NCI-H1417 (cell line): ENCODE measurements around the gene TTC17.
"Not testable (repeated sequence)": the region's sequence is repeated elsewhere in the genome, so short reads cannot be mapped to it uniquely, and the experiment has no call there.

Experiments used
- DNase-seq, 3 experiments: peaks; one replicate each; lab custom pipeline; 2025; lab: John Stamatoyannopoulos, UW

TTC17 gene, protein sequence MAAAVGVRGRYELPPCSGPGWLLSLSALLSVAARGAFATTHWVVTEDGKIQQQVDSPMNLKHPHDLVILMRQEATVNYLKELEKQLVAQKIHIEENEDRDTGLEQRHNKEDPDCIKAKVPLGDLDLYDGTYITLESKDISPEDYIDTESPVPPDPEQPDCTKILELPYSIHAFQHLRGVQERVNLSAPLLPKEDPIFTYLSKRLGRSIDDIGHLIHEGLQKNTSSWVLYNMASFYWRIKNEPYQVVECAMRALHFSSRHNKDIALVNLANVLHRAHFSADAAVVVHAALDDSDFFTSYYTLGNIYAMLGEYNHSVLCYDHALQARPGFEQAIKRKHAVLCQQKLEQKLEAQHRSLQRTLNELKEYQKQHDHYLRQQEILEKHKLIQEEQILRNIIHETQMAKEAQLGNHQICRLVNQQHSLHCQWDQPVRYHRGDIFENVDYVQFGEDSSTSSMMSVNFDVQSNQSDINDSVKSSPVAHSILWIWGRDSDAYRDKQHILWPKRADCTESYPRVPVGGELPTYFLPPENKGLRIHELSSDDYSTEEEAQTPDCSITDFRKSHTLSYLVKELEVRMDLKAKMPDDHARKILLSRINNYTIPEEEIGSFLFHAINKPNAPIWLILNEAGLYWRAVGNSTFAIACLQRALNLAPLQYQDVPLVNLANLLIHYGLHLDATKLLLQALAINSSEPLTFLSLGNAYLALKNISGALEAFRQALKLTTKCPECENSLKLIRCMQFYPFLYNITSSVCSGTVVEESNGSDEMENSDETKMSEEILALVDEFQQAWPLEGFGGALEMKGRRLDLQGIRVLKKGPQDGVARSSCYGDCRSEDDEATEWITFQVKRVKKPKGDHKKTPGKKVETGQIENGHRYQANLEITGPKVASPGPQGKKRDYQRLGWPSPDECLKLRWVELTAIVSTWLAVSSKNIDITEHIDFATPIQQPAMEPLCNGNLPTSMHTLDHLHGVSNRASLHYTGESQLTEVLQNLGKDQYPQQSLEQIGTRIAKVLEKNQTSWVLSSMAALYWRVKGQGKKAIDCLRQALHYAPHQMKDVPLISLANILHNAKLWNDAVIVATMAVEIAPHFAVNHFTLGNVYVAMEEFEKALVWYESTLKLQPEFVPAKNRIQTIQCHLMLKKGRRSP

DNA sequence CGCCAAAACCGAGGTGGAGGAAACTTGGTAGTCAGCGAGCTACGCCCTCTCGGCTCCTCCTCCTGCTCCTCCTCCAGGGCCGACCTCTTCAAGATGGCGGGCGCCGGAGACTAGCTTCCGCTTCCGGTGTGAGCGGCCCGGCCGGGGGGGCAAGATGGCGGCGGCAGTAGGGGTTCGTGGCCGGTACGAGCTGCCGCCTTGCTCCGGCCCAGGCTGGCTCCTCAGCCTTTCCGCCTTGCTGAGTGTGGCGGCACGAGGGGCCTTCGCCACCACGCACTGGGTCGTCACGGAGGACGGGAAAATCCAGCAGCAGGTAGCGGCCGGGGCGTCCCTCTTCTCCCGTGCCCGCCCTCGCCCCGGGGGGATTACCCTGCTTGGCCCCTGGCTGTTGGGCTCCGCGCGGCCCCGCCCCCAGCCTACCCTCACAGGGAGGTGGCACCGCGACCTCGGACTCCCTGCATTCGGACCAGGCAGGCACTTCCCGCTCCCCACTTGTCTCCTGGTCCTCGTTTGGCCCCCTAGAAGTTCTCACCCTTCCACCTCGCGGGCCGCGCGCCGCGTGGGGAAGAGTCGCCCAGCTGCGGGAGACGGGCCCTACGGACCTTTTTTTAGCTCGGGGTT is at the start of gene TTC17:
Gene TTC17 (plus strand): TSS at position 120 of the 621 bp plus-strand sequence. CDS start 35 bp downstream, at position 155.
- DNase-seq: peak; percentile 90 to 96 (median 95)

DNA sequence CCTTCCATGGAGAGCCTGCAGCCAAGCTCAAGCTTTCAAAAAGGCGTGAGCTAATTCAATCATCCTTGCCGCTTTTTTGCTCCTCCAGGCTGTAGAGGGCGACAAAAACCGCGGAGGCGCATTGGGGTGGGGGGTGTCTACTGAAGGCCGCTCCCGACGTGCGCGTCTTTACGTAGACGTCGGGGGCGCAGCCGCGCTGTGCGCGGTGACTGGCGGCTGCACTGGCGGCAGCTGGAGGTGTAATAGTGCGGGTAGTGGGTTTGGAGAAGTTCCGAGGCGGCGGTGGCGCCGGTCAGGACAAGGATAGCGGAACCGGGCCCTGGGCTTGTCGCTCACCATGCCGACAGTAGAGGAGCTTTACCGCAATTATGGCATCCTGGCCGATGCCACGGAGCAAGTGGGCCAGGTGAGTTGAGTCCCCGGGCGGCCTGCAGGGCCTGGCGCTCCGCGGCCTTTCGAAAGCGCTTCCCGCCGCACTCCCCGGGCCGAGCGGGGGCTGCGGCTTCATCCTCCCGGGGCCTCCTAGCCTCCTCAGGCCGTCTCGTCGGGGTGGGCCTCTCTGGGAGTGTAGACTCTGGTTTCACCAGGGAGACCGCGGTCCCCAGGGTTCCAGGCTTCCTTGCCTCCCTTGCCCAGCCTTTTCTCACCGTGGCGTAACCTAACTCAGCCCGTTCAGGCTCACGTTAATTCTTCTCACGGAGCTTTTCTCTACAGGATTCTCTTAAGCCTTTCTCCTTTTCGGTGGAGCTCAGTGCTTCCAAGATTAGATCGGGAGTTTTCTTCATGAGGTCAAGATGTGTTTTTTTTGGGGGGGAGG is 46.7 kb upstream of the TTC17 start, which contains the start of gene API5:
Gene API5 (plus strand): TSS at position 206 of the 817 bp plus-strand sequence. CDS start 132 bp downstream, at position 338.
- peak; percentile 95 to 98 (median 98) for DNase-seq

DNA sequence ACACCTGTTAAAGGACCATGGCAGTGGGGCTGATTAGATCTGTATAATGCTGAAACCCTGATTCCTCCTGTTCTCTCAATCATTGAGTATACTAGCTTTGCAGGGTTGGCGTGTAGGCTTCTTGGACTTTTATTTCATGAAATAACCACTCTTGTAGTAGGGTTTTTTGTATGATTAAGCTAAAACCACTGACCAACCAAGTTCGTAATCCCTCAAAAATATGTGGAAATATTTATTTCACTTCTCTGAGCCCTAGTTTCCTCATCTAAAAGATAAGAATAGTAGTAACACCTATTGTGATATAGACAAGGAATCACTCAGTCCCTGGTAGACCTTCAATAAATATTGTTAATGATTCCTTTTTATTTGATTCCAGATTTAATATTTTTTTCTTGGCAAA is 42.8 kb upstream of the TTC17 start:
- DNase-seq: no peak

DNA sequence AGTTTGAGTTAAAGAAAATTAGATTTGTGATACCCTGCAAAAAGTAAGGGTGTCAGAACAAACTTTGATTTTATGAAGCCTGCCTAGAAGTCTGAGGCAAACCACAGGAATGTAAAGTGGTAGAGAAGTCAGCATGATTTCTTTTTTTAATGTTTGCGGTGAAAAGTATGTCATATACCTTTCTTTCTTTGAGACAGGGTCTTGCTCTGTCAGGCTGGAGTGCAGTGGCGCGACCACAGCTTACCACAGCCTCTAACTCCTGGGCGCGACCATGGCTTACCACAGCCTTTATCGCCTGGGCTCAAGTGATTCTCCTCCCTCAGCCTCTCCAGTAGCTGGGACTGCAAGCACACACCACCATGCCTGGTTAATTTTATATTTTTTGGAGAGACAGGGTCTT is 42.3 kb upstream of the TTC17 start:
- peak in 1 of 3 experiments; percentile 10 for DNase-seq

DNA sequence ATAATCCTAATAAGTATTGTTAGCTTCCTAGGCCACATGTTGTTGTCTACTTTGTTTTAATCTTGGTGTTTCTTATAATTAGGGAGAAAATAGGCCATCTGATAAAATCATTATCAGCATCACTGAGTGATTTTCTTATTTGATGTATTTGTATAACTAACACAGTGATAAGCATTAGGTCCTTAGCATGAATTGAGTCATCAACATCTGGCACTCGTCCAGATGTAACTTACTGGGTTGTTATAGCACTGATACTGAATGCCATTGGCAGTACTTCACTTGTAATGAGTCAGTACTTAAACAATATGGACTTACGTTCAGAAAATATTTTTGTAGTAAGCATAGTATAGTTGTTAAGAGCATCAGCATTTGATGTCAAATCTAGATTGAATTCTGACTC is 30.7 kb upstream of the TTC17 start:
- peak in 1 of 3 experiments; percentile 2 for DNase-seq

DNA sequence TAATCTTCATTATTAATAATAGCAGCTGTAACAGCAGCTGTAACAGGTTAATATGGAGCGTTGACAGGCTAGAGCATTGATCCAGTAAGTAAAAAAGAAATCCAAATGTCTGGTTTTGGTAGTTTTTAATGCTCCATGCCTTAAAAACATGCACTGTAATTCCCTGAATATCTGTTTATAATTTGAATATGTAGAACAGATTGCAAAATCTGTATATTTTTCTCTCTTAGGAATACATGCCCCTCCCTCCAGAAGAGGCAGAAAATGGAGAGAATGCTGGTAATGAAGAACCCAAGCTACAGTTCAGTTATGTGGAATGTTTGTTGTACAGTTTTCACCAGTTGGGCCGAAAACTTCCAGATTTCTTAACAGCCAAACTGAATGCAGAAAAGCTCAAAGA is 30.2 kb upstream of the TTC17 start:
- no peak for DNase-seq

DNA sequence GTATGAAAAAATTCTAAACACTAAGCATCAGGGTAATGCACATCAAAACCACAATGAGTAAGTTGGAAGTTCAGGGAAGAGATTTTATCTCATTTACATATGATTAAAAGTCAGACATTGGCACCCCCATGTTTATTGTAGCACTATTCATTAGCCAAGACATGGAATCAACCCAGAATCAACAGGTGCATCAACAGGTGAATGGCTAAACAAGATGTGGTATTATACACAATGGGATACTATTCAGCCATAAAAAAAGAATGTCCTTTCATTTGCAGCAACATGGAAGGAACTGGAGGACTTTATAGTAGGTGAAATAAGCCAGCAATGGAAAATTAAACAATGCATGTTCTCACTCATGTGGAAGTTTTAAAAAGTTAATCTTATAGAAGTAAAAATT is 17.6 kb upstream of the TTC17 start:
- no peak for DNase-seq

DNA sequence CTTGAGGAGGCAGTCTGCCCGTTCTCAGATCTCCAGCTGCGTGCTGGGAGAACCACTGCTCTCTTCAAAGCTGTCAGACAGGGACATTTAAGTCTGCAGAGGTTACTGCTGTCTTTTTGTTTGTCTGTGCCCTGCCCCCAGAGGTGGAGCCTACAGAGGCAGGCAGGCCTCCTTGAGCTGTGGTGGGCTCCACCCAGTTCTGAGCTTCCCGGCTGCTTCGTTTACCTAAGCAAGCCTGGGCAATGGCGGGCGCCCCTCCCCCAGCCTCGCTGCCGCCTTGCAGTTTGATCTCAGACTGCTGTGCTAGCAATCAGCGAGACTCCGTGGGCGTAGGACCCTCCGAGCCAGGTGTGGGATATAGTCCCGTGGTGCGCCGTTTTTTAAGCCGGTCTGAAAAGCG is 7.3 kb upstream of the TTC17 start:
- not testable (repeated sequence) for DNase-seq

DNA sequence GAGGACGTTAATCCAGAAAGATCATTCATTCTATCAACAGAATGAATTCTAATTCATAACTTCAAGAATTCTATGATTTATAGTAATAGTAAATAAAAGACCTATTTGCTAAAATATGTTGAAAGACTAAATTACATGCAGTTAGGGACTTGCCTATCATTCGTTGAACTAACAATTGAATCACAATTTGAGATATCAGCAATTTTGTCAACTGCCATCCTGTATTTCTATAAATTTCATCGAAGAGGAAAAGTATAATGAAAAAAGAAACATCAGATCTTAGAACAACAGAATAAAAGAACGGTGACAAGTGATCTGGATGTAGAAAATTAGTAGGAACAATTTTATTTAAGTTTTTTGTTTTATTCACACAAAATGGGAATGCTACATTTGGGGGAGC is 4.4 kb upstream of the TTC17 start:
- no peak for DNase-seq

DNA sequence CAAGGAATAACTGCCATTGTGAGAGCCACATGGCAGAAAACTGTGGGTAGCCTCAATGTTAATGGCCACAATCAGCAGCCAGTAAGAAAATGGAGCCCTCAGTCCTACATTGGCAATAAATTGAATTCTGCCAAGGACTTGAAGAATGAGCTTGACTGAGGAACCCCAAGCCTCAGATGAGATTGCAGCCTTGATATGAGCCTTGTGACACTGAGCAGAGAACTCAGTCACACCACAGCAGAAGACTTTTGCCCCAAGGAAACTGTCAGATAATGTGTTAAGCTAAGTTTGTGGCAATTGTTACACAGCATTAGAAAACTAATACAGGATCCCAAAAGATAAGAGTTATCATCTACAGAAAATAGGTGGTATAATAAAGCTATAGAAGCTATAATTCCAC is 2.4 kb upstream of the TTC17 start:
- no peak for DNase-seq

DNA sequence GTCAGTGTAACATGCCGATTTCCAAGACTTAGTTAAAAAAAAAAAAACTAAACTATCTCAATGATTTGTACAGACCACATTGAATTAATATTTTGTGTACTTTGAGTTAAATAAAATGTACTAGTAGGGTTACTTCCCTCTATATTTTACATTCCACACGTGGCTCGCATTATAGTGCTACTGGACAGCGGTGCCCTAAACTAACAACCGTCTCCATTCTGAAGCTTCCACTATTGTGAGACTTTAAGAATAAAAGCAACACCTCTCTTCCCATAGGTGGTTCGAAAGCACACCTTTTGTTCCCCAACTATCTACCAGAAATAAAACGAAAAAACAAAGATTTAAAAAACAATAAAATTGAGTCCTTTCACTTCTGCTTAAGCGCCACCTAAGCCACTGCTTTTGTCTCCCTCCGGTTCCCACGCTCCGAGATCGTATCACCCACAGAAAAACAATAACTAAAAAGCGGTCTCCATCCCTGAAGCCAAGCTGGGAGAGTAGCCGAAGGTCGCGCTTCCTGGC is 380 bp upstream of the TTC17 start:
- no peak for DNase-seq

DNA sequence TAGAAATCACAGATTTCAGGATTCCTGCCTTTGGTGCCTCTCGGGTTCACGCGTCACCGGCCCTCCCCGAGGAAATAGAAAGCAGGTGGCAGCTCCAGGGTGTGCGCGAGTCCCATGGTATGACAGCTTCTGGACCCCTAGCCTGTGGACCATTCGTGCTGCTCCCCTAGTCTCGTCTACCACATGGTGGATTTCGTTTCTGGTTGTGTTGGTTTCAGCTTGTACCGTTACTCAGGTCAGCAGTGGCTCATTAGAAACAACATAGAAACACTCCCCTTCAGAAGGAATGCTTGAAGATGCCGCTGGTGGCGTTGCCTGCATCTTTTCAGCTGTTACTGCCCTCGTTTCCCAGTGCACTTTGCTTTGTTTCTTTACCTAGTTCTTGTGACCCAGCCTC is 700 bp downstream of the TTC17 start:
- peak in 1 of 3 experiments; percentile 69 for DNase-seq

DNA sequence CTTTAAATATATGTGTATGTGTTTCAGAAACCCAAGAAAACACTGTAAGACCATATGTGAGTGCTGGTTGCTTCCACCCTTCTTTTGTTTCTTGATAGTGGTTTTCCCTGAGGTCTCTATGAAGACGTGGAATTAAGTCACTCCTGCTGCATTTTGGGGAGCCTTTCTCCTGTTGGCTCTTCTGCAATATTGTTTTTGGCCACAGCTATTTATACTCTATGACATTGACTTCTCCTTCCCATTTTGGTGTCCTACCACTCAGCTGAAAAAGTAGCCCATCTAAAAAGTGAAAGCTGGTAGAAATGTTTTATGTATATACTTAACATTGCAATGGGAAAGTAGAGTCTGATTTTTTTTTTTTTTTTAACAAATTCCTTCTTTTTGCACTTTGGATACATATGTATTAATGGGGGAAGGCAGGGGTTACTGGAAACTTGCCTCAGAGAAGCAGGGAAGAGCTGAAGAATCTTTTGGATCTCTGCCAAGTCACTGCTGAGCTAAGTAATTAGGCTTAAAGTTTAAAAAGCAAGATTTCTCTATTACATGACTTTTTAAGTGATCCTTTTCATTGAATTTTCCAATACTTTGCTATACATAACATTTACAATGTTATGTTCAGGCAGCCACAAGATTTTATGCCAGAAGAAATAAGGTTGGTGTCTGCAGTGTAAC is 1.8 kb downstream of the TTC17 start:
- no peak for DNase-seq

DNA sequence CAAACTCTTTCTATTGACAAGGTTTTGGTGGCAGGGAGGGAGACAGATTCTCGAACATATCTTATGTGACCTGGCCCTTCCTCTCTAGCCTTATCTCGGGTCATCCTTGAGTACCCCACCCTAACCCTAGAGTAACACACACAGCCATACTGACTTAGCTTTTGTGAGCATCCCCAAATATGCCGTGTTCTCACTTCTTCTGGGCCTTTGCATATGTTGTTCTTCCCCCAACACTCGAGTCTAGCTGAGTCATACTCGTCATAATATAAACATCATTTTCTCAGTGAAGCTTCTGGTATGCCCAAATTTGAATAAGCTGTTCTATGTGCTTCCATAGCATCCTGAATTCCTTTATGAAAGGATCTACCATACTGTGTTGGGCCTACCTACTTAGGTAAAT is 8.0 kb downstream of the TTC17 start:
- DNase-seq: no peak

DNA sequence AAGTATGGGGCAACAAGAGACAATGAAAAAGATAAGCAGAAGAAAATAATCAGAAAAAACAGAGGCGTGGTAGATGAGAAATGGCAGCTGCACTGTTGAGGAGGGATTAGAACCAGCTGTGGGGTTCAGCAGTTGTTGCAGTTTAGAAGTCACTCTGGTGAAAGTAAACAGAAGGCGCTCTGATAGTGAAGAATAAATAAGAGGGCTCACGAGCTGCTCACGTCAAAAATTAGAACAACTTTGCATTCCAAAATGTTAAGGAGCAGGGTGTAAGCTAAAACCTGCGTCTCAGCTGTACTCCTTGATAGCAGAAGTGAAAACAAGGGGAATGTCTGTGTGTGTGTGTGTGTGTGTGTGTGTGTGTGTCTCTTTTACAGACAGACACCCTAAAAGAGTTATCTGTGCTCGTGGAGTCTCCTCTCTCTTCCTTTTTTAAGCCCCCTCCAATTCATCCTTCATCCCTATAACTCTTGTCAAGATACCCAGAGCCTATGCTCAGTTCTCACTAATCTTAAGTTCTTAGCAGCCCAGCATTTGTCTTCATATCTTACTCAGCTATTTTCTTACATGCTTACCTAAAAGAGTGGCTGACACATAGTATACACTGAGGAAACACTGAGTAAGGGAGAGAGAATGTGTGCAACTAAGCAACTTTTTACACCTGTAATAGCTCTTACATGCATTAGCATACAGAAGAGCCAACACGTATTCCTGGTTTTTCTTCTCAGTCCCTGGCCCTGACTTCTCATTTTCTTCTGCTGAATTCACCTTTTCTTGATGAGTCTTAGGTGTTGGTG is 8.9 kb downstream of the TTC17 start:
- DNase-seq: no peak

DNA sequence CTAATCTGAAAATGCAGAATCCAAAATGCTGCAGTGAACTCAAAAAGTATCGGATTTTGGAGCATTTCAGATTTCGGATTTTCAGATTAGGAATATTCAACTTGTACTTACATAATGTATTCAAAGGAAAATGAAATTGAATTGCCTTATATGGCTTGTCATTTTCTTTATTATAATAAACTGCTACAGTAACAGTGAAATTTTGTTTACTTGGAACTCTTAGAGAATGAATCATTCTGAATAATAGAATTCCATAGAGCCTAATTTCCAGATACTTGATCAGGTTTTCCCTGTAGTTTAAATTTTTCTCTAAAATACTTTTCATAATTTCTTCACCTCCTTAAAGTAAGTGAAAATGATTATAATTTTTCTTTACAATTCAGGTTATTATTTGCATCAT is 17.3 kb downstream of the TTC17 start:
- no peak for DNase-seq

DNA sequence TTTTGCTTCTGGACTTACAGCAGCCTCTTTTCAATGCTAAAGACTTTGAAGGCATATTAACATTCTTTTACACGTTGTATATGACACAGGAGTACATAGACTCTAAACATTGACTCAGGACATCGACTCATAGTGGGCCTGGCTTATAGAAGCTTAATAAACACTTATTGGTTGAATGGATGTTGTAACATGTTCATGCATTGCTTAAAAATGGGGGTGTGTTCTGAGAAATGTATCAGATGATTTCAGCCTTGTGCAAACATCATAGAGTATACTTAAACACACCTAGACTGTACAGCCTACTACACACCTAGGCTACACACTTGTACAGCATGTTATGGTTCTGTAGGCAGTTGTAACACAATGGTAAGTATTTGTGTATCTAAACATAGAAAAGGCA is 17.9 kb downstream of the TTC17 start:
- DNase-seq: no peak

DNA sequence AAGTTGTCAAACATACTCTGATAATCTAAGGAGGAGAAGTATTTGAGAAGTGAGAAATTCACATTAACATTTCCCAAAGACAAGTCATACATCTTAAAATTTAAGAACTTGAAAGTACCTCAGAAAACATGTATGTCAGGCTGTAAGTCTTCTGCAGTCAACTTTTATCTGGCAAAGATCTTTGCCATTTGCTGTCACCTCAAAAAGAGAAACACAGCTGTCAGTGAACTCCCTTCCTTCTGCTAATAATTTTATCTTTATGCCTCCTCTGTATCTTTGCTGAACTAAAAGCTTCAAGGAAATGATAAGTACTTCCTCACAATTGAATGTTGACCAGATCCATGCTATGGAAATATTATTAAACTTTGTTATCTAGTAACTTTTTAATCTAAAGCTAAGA is 18.7 kb downstream of the TTC17 start:
- DNase-seq: no peak

DNA sequence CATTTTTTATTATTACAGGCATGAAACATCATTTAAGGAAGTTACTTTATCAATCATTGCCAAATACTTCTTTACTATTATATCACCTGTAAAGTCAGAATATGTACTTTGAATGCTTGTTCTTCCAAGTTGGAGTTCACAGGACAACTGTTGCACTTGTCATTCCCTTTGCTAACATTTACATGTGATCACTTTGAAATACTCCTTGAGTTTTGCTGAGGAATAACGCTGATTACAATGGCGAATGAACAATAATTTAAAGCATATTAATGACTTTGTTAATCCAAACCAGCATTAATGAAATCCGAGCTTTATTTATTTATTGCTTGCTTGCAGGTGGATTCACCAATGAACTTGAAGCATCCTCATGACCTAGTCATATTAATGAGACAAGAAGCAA is 20.2 kb downstream of the TTC17 start:
- DNase-seq: no peak
